Trophoblast cell (in vitro differentiated cells and primary cell): ENCODE measurements around the gene PSMD6.
A peak's percentile ranks its signal among the peaks of the same experiment; 100 is the strongest.

Experiments
- DNase-seq, 2 donors: peaks; one replicate each; pipeline ENCODE4 v3.0.0-alpha.2; 2016
- H2AFZ ChIP-seq: 2 replicates; pipeline ENCODE4 v1.6.1; 2013; ENCODE audit warnings: low read length, moderate library complexity, mild to moderate bottlenecking; ENCODE audit not compliant: insufficient read depth, poor library complexity
- H2AK5ac ChIP-seq: 2 replicates; pipeline ENCODE4 v1.6.1; 2013; ENCODE audit warnings: mild to moderate bottlenecking, low read length
- H2BK120ac ChIP-seq: 2 replicates; pipeline ENCODE4 v1.6.1; 2013; ENCODE audit warnings: low read length, mild to moderate bottlenecking, moderate library complexity; ENCODE audit not compliant: insufficient read depth, poor library complexity
- H2BK12ac ChIP-seq: 2 replicates; pipeline ENCODE4 v1.6.1; 2013; ENCODE audit warnings: mild to moderate bottlenecking, low read length, moderate library complexity
- H2BK5ac ChIP-seq: 2 replicates; pipeline ENCODE4 v1.6.1; 2013; ENCODE audit warnings: low read length, low read depth, moderate library complexity, mild to moderate bottlenecking; ENCODE audit not compliant: poor library complexity
- H3K14ac ChIP-seq: 2 replicates; pipeline ENCODE4 v1.6.1; 2013; ENCODE audit warnings: mild to moderate bottlenecking, low read length
- H3K18ac ChIP-seq: 2 replicates; pipeline ENCODE4 v1.6.1; 2013; ENCODE audit warnings: mild to moderate bottlenecking, low read length
- H3K23ac ChIP-seq: 2 replicates; pipeline ENCODE4 v1.6.1; 2013; ENCODE audit warnings: low read length
- H3K27ac ChIP-seq: 2 replicates; pipeline ENCODE4 v1.5.1; 2013; ENCODE audit warnings: low read depth, mild to moderate bottlenecking, inconsistent platforms, low read length, moderate library complexity
- H3K27me3 ChIP-seq: 2 replicates; pipeline ENCODE4 v1.6.1; 2013; ENCODE audit warnings: inconsistent platforms, mild to moderate bottlenecking, low read length, moderate library complexity; ENCODE audit not compliant: insufficient read depth
- H3K36me3 ChIP-seq, 2 experiments: 1 replicate in 1 of 2; 2 replicates in 1 of 2; pipeline ENCODE4 v1.6.1; 2013; ENCODE audit warnings: low read length in 2 of 2, mild to moderate bottlenecking in 2 of 2, moderate library complexity in 1 of 2; ENCODE audit not compliant: insufficient read depth in 2 of 2, control insufficient read depth in 1 of 2
- H3K4ac ChIP-seq: 2 replicates; pipeline ENCODE4 v1.6.1; 2013; ENCODE audit warnings: low read depth, mild to moderate bottlenecking, low read length, moderate library complexity
- H3K4me1 ChIP-seq, 2 experiments: 1 replicate in 1 of 2; 2 replicates in 1 of 2; pipeline ENCODE4 v1.6.1; 2013; ENCODE audit warnings: low read length in 2 of 2, mild to moderate bottlenecking in 2 of 2, moderate library complexity in 1 of 2; ENCODE audit not compliant: insufficient read depth in 2 of 2, control insufficient read depth in 1 of 2
- H3K4me2 ChIP-seq: 2 replicates; pipeline ENCODE4 v1.6.1; 2013; ENCODE audit warnings: inconsistent platforms, mild to moderate bottlenecking, low read length, moderate library complexity
- H3K4me3 ChIP-seq: 2 replicates; pipeline ENCODE4 v1.5.1; 2013; ENCODE audit warnings: mild to moderate bottlenecking, low read depth, low read length, inconsistent platforms
- H3K79me1 ChIP-seq: one replicate; pipeline ENCODE4 v1.6.1; 2013; ENCODE audit warnings: low read length
- H3K79me2 ChIP-seq: 2 replicates; pipeline ENCODE4 v1.6.1; 2013; ENCODE audit warnings: low read length, mild to moderate bottlenecking; ENCODE audit not compliant: control insufficient read depth, insufficient read depth, poor library complexity
- H3K9ac ChIP-seq: 2 replicates; pipeline ENCODE4 v1.6.1; 2013; ENCODE audit warnings: mild to moderate bottlenecking, low read length
- H3K9me3 ChIP-seq: 2 replicates; pipeline ENCODE4 v1.6.1; 2013; ENCODE audit warnings: low read depth, mild to moderate bottlenecking, control low read depth, inconsistent platforms, low read length; ENCODE audit not compliant: insufficient read depth
- H4K12ac ChIP-seq: 2 replicates; pipeline ENCODE4 v1.6.1; 2013; ENCODE audit warnings: low read depth, mild to moderate bottlenecking, low read length, moderate library complexity
- H4K8ac ChIP-seq: 2 replicates; pipeline ENCODE4 v1.6.1; 2013; ENCODE audit warnings: low read depth, mild to moderate bottlenecking, low read length, moderate library complexity
- H4K91ac ChIP-seq: one replicate; pipeline ENCODE4 v1.6.1; 2013; ENCODE audit warnings: low read depth, mild to moderate bottlenecking, low read length, moderate library complexity
- WGBS: extraction: QIAGEN DNeasy Blood & Tissue Kit; methylation state at CpG from one replicate; pipeline ENCODE4 v1.1.7; 2013; ENCODE audit warnings: missing lambda C conversion rate; ENCODE audit not compliant: insufficient read length, insufficient coverage; ENCODE audit errors: extremely low coverage; 5-methylcytosine and 5-hydroxymethylcytosine counted together

PSMD6 gene

GRCh38 chr3:64064804-64065203 lies 41.5 kb upstream of the PSMD6 start:
- H4K12ac ChIP-seq: no peak overlapping the region
- H3K79me1 ChIP-seq: no peaks in the 10 kb centered on the region
- no CpG with 5 or more reads among the region's 2 CpGs for WGBS
- H3K4ac ChIP-seq: no peak overlapping the region
- H3K4me3 ChIP-seq: no peak overlapping the region
- no peak overlapping the region for H3K4me2 ChIP-seq
- no peaks in the 10 kb centered on the region for H3K27me3 ChIP-seq
- DNase-seq: no peak
- no peaks in the 10 kb centered on the region for H3K36me3 ChIP-seq
- H3K27ac ChIP-seq: no peak overlapping the region
- H3K4me1 ChIP-seq: no peaks in the 10 kb centered on the region
- H4K91ac ChIP-seq: no peak overlapping the region
- no peaks in the 10 kb centered on the region for H3K79me2 ChIP-seq
- no peak overlapping the region for H2AK5ac ChIP-seq
- no peak overlapping the region for H2BK120ac ChIP-seq
- no peak overlapping the region for H2BK5ac ChIP-seq
- H4K8ac ChIP-seq: no peak overlapping the region
- no peak overlapping the region for H3K14ac ChIP-seq
- no peak overlapping the region for H3K23ac ChIP-seq
- no peak overlapping the region for H3K18ac ChIP-seq
- no peaks in the 10 kb centered on the region for H3K9me3 ChIP-seq
- no peak overlapping the region for H2BK12ac ChIP-seq
- no peak overlapping the region for H3K9ac ChIP-seq
- no peak overlapping the region for H2AFZ ChIP-seq

DNA sequence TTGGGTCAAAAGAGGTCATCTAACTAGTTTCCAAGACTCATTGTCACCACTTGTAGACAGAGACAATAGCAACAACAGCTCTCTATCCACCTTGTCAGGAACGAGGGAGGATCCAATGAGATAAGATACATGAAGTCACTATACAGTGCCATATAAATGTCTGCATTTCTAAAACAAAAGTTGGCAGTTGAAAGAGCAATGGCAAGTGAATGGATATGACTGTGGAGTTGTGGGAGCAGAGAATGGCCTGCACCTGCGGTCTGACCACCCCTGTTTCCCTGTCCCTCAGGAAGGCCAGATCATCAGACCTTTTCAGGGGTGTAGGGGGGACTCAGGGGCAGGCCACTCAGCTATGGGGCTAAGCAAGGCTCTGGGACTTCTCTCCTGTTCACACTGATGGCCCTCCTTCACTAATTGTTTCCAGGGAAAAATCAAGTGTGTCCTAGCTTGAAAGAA lies 40.7 kb upstream of the PSMD6 start:
- H3K9ac ChIP-seq: no peak overlapping the region
- no peak overlapping the region for H3K27ac ChIP-seq
- H2AFZ ChIP-seq: no peak overlapping the region
- no CpG with 5 or more reads among the region's 2 CpGs for WGBS
- peak overlapping the region; percentile 43 for H4K91ac ChIP-seq
- H3K79me2 ChIP-seq: no peaks in the 10 kb centered on the region
- no peaks in the 10 kb centered on the region for H3K27me3 ChIP-seq
- no peak overlapping the region for H3K4ac ChIP-seq
- no peak overlapping the region for H2BK120ac ChIP-seq
- H3K14ac ChIP-seq: no peak overlapping the region
- no peaks in the 10 kb centered on the region for H3K36me3 ChIP-seq
- no peak overlapping the region for H2BK5ac ChIP-seq
- no peaks in the 10 kb centered on the region for H3K4me1 ChIP-seq
- H2BK12ac ChIP-seq: no peak overlapping the region
- H3K4me2 ChIP-seq: no peak overlapping the region
- no peaks in the 10 kb centered on the region for H3K9me3 ChIP-seq
- H3K23ac ChIP-seq: no peak overlapping the region
- DNase-seq: no peak
- no peak overlapping the region for H3K4me3 ChIP-seq
- H4K12ac ChIP-seq: no peak overlapping the region
- H4K8ac ChIP-seq: no peak overlapping the region
- no peak overlapping the region for H3K18ac ChIP-seq
- H3K79me1 ChIP-seq: peaks cover 2% of the 10 kb centered on the region
- H2AK5ac ChIP-seq: peak overlapping the region; percentile 84

DNA sequence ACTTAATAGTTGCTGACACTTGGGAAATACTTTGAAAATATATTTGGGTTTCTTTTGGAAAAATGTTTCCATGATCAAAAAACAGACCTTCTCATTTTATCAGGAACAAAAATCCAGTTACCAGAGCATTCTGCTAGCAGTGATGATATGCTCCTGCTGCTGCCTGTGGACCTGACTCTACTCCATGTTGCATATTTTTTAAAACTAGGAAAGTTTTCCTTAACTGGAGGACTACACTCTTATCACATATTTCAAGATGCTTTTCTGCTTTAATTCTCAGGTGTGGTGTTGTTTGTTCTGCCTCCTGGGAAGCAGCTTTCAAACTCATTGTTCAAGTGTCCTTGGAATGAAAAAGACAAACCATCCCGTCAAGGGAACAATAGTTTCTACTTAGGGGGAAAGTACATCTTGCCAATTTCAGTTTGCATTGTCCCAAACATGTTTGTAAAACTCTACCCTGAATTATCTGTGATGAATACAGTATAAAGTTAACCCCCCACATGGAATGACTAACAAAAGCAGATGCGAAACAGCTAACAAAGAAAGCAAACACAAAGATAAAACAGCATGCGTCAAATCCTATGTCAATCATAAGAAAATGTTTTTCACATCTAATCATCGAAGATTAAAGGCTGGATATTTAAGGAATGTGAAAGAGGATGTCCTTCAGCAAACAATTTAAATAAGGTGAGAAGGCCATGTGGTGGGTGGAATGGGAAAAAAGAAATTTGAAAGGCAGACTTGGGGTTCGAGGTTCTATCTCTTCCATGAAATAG lies 40.1 kb upstream of the PSMD6 start:
- no peak overlapping the region for H3K18ac ChIP-seq
- no peak overlapping the region for H3K4ac ChIP-seq
- no peak overlapping the region for H2BK5ac ChIP-seq
- H3K79me2 ChIP-seq: no peaks in the 10 kb centered on the region
- no peak overlapping the region for H2BK12ac ChIP-seq
- H3K9me3 ChIP-seq: no peaks in the 10 kb centered on the region
- no peak overlapping the region for H2BK120ac ChIP-seq
- peaks cover 2% of the 10 kb centered on the region for H3K79me1 ChIP-seq
- no peak overlapping the region for H2AFZ ChIP-seq
- no peak overlapping the region for H3K4me2 ChIP-seq
- no CpG with 5 or more reads among the region's 5 CpGs for WGBS
- no peaks in the 10 kb centered on the region for H3K36me3 ChIP-seq
- H3K27me3 ChIP-seq: no peaks in the 10 kb centered on the region
- no peak overlapping the region for H3K14ac ChIP-seq
- H4K8ac ChIP-seq: no peak overlapping the region
- no peaks in the 10 kb centered on the region for H3K4me1 ChIP-seq
- no peak overlapping the region for H3K4me3 ChIP-seq
- no peak overlapping the region for H3K27ac ChIP-seq
- H4K91ac ChIP-seq: no peak overlapping the region
- H4K12ac ChIP-seq: no peak overlapping the region
- no peak for DNase-seq
- H3K9ac ChIP-seq: no peak overlapping the region
- H2AK5ac ChIP-seq: no peak overlapping the region
- no peak overlapping the region for H3K23ac ChIP-seq

DNA sequence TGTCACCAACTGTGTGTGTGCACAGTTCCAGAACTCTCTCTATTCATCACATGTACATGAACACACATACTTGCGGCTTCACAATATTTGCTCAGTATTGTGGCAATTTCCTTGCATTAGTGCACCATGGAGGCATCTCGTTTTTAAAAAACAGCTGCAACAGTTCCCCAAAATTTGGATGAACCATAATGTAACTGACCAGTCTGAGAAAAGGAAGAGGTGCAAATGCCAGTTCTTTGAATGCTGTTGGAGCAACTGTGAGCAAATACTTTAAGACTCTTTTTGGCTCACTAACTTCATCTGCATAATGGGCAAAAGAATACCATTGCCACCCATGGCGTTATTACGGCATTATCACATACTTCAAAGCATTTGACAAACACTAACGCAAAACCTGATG lies 38.3 kb upstream of the PSMD6 start:
- no peak overlapping the region for H3K14ac ChIP-seq
- no peak overlapping the region for H4K8ac ChIP-seq
- no peak overlapping the region for H2BK5ac ChIP-seq
- H4K91ac ChIP-seq: no peak overlapping the region
- no peak overlapping the region for H3K4me2 ChIP-seq
- H3K36me3 ChIP-seq: no peaks in the 10 kb centered on the region
- DNase-seq: no peak
- H4K12ac ChIP-seq: no peak overlapping the region
- no peak overlapping the region for H2BK12ac ChIP-seq
- H3K79me1 ChIP-seq: peaks cover 6% of the 10 kb centered on the region
- no peak overlapping the region for H2AK5ac ChIP-seq
- H3K27ac ChIP-seq: no peak overlapping the region
- no peak overlapping the region for H3K23ac ChIP-seq
- H3K79me2 ChIP-seq: peaks cover 2% of the 10 kb centered on the region
- no peaks in the 10 kb centered on the region for H3K9me3 ChIP-seq
- no peak overlapping the region for H3K4ac ChIP-seq
- H3K27me3 ChIP-seq: no peaks in the 10 kb centered on the region
- peaks cover 0 to under 1% of the 10 kb centered on the region in 2 experiments for H3K4me1 ChIP-seq
- H3K4me3 ChIP-seq: no peak overlapping the region
- no CpG with 5 or more reads among the region's 5 CpGs for WGBS
- H2AFZ ChIP-seq: no peak overlapping the region
- H3K18ac ChIP-seq: no peak overlapping the region
- no peak overlapping the region for H2BK120ac ChIP-seq
- H3K9ac ChIP-seq: no peak overlapping the region
